PC-3 (cell line): ENCODE data around the gene LRFN3.

Experiments used
- EZH2 ChIP-seq: fragments of 300-600 bp; sonication (generic); IDR thresholded peaks from one replicate; pipeline ENCODE4 v1.6.1; 2017; ENCODE audit warnings: antibody characterized with exemption, mild to moderate bottlenecking, low read length; ENCODE audit not compliant: unreplicated experiment
- TF ChIP-seq, protein P1 (sequence below): fragments of 300-600 bp; sonication (generic); conservative IDR thresholded peaks from 2 replicates; pipeline ENCODE4 v1.5.1; 2017; ENCODE audit warnings: antibody characterized with exemption, low read depth, mild to moderate bottlenecking, low read length

DNA sequence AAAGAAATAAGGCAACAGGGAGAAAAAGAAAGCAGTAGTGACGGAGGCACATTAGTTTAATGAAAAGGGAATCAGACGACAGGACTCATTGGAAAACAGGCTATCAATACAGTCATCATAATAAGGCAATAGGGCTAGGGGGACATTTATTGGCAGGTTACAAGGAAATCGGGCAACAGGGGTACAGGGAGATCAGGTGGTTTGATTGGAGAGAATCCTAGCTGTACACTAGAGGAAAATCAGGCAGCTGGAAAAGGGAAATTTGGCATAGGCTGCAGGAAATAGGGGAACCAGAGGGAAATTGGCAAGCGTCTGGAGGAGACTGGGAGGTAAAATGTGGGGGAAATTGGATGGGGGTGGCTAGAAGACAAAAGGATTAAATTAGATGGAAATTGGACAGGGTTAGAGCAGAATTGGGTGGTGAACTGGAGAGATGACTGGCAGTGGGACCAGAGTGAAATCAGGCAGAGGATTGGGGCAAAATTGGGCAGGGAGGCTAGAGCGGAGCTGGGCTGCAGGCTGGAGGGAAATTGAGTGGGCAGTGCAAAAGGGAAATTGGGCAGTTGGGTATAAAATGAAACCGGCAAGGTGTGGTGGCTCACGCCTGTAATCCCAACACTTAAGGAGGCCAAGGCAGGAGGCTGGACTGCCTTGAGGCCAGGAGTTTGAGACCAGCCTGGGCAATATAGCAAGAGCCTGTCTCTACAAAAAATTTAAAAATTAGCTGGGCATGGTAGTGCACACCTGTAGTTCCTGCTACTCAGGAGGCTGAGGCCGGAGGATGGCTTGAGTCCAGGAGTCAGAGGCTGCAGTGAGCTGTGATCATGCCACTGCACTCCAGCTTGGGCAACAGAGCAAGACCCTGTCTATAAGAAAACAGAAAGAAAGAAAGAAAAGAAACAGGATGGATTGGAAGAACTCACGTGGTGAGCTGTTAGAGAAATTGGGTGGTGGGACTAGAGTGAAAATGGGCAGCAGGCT lies 7.4 kb downstream of the LRFN3 start:
- TF ChIP-seq EZH2: no peak
- TF ChIP-seq, protein P1, sequence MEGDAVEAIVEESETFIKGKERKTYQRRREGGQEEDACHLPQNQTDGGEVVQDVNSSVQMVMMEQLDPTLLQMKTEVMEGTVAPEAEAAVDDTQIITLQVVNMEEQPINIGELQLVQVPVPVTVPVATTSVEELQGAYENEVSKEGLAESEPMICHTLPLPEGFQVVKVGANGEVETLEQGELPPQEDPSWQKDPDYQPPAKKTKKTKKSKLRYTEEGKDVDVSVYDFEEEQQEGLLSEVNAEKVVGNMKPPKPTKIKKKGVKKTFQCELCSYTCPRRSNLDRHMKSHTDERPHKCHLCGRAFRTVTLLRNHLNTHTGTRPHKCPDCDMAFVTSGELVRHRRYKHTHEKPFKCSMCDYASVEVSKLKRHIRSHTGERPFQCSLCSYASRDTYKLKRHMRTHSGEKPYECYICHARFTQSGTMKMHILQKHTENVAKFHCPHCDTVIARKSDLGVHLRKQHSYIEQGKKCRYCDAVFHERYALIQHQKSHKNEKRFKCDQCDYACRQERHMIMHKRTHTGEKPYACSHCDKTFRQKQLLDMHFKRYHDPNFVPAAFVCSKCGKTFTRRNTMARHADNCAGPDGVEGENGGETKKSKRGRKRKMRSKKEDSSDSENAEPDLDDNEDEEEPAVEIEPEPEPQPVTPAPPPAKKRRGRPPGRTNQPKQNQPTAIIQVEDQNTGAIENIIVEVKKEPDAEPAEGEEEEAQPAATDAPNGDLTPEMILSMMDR: no peak
